NB4 (cell line): ENCODE results near the gene PRKRA.

ENCODE experiments used
- CTCF ChIP-seq: IDR thresholded peaks from one replicate; pipeline ENCODE4 v1.5.1; 2012; ENCODE audit warnings: low read depth, low read length
- MAX ChIP-seq: IDR thresholded peaks from 2 replicates; pipeline ENCODE4 v1.6.1; 2011; ENCODE audit warnings: low read depth, low read length
- POLR2A ChIP-seq: IDR thresholded peaks from 2 replicates; pipeline ENCODE4 v1.6.1; 2011; ENCODE audit warnings: mild to moderate bottlenecking; ENCODE audit not compliant: insufficient read length; ENCODE audit errors: extremely low read depth

- TF ChIP-seq CTCF (peak; percentile 48), POLR2A (no peak), MAX (no peak)
These were observed 53.9 kb downstream of the PRKRA start for GRCh38 chr2:178397002-178397605.
